Cardiac muscle cell (in vitro differentiated cells and primary cell): Measurements from ENCODE around the gene DLG2. TPM values are rescaled to one million over a fixed set of nuclear protein-coding genes. Genes with fewer than 3 reads are reported as not detected.
"Not testable (repeated sequence)": the region's sequence is repeated elsewhere in the genome, so short reads cannot be mapped to it uniquely, and the experiment has no call there.

Experiments used
- DNase-seq, 2 donors: peaks; one replicate each; pipeline versions ENCODE4 v3.0.0 to v3.0.0-alpha.2; 2010 to 2017; ENCODE audit warnings: low read depth in 1 of 2, low spot score in 1 of 2
- H3K27ac ChIP-seq: fragments of 200-600 bp; sonication (generic); 2 replicates; pipeline ENCODE4 v1.5.1; 2016
- H3K27me3 ChIP-seq: fragments of 200-600 bp; sonication (generic); 2 replicates; pipeline ENCODE4 v1.6.0; 2016; ENCODE audit warnings: control low read depth
- H3K36me3 ChIP-seq: fragments of 200-600 bp; sonication (generic); 2 replicates; pipeline ENCODE4 v1.5.1; 2016; ENCODE audit warnings: control low read depth
- H3K4me1 ChIP-seq: fragments of 200-600 bp; sonication (generic); 2 replicates; pipeline ENCODE4 v1.8.1; 2017; ENCODE audit warnings: low read depth, mild to moderate bottlenecking, mixed run types
- H3K4me3 ChIP-seq: fragments of 200-600 bp; sonication (generic); 2 replicates; pipeline ENCODE4 v1.5.1; 2016; ENCODE audit warnings: mild to moderate bottlenecking
- H3K9me3 ChIP-seq: fragments of 200-600 bp; sonication (generic); 2 replicates; pipeline ENCODE4 v1.5.1; 2017; ENCODE audit warnings: low read depth, mild to moderate bottlenecking, control low read depth
- CTCF ChIP-seq: IDR thresholded peaks from 2 replicates; pipeline ENCODE4 v1.5.1; 2012; ENCODE audit warnings: low read depth, mild to moderate bottlenecking, low read length
- polyA plus RNA-seq: library from polyadenylated mRNA; unstranded; fragments of >200 nt; fragmentation: Nextera tagmentation; extraction: Ambion mirVana; gene quantifications from 2 replicates; pipeline ENCODE4 v1.2.1, GENCODE V29; 2016
- total RNA-seq: library from RNA; depleted of rRNA; stranded (reverse); fragments of >200 nt; gene quantifications from 2 replicates; pipeline ENCODE4 v1.2.3, GENCODE V29; 2016

DLG2 gene
- total and polyA plus RNA-seq, 2 experiments from 2014 or later = 3.5 to 15.9 TPM

DNA sequence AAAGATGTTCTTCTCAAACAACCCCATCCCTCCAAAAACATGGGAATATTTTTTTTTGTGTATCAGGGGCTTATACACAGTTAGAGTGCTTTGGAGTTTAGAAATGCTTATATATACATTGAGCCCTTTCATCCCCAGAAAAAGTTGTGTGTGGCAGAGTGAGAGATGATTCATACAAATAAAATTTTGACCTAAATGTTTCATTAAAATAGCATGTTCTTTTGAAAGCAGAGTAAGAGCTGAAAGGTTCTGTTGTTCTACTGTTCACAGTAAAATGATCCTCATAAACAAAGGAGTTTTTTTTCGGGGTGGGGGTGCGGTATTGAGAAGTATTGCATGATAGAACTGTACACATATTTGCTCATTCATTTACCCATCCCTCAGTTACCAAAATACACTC is 512.4 kb downstream of the DLG2 start:
- H3K4me3 ChIP-seq = no peak overlapping the region
- no peak for DNase-seq
- no peaks in the 10 kb centered on the region for H3K36me3 ChIP-seq
- no peaks in the 10 kb centered on the region for H3K9me3 ChIP-seq
- peaks cover 5% of the 10 kb centered on the region for H3K4me1 ChIP-seq
- TF ChIP-seq CTCF = no peak
- no peaks in the 10 kb centered on the region for H3K27me3 ChIP-seq
- H3K27ac ChIP-seq = no peak overlapping the region

GRCh38 chr11:85110246-85110645 is 516.9 kb downstream of the DLG2 start:
- H3K4me1 ChIP-seq, H3K36me3 ChIP-seq, H3K4me3 ChIP-seq, H3K9me3 ChIP-seq, H3K27me3 ChIP-seq, H3K27ac ChIP-seq, DNase-seq: not testable (repeated sequence)

DNA sequence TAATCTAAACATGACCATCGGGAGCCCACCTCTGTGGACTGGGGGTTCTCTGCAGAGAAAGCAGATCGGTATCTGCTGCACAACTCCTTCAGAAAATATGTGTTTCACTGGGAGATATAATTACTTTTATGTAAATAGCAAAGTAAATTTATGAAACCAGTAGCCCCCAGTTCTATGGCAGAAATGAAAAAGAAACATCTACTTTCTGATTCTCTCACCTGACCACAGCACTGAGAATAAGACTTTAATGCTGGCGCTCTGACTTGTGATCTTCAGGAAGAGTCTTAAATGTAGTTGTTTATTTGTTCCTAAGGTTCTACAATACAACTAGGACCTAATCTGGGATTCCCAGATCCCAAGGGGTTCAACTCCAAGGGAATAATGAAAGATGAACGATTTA is 518.0 kb downstream of the DLG2 start:
- Histone ChIP-seq H3K27me3 (no peaks in the 10 kb centered on the region), H3K9me3 (no peaks in the 10 kb centered on the region), H3K36me3 (no peaks in the 10 kb centered on the region), H3K4me1 (no peaks in the 10 kb centered on the region), H3K4me3 (no peak overlapping the region), H3K27ac (no peak overlapping the region)
- DNase-seq = no peak
- TF ChIP-seq CTCF = no peak

DNA sequence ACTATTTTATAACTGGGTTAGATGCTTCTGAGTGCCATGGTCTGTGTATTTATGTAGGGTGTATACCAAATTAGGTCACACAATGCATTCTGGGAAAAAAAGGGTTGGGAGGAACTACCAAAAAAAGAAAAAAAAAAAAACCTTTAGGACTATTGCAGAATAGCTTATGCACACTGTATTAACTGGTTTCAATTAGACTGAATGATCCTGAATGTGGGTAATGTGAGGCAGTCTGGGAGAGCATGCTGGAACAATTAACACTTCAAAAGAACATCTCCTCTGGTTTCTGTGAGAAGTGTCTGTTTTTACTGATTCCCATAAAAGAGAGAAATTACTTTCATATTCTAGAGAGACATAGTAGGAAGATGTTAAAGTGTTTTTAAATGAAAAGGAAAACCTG is 521.3 kb downstream of the DLG2 start:
- DNase-seq = no peak
- Histone ChIP-seq H3K4me1 (no peaks in the 10 kb centered on the region), H3K36me3 (no peaks in the 10 kb centered on the region), H3K9me3 (no peaks in the 10 kb centered on the region), H3K27ac (no peak overlapping the region), H3K4me3 (no peak overlapping the region), H3K27me3 (no peaks in the 10 kb centered on the region)
- no peak for TF ChIP-seq CTCF

DNA sequence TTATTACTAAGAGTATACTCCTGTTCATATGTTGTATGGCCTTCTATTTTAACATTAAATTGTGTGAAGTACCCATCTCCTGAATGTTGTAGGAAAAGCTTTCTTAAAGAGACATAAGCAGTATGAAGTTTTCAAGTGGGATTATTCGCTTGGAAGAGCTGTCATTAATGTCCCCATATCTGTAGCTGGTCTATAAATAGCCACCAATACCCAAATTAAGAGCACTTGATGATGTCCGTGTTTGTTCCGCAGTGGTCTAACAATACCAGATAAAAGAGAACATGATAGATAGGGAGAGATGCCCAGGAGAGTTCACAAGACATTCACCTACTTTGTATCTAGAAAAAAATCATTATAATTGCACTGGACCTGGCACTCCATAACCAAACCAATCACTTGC is 527.6 kb downstream of the DLG2 start:
- H3K4me3 ChIP-seq = no peak overlapping the region
- H3K9me3 ChIP-seq = no peaks in the 10 kb centered on the region
- H3K4me1 ChIP-seq = peaks cover 26% of the 10 kb centered on the region
- H3K27me3 ChIP-seq = no peaks in the 10 kb centered on the region
- H3K27ac ChIP-seq = peak overlapping the region; percentile 49
- H3K36me3 ChIP-seq = no peaks in the 10 kb centered on the region
- peak in 1 of 2 donors; percentile 21 for DNase-seq
- TF ChIP-seq CTCF = no peak

GRCh38 chr11:85098996-85099395 is 528.1 kb downstream of the DLG2 start:
- Histone ChIP-seq H3K4me3 (no peak overlapping the region), H3K36me3 (no peaks in the 10 kb centered on the region), H3K9me3 (no peaks in the 10 kb centered on the region), H3K4me1 (peaks cover 26% of the 10 kb centered on the region), H3K27me3 (no peaks in the 10 kb centered on the region), H3K27ac (peak overlapping the region; percentile 49)
- TF ChIP-seq CTCF = no peak
- peak in 1 of 2 donors; percentile 4 for DNase-seq
